GM12878 (cell line): ENCODE data around the gene HOXD1. TPM values are rescaled to one million over a fixed set of nuclear protein-coding genes. Genes with fewer than 3 reads are reported as not detected.

ENCODE experiments used
- ATAC-seq: fragments of 200-7000 bp; cut with Tn5 transposase; 3 replicates; pipeline ENCODE4 v1.9.1; 2020; ENCODE audit warnings: mild to moderate bottlenecking, moderate library complexity
- BruUV-seq: library from RNA; stranded (reverse); fragments of 400-500 nt; replicated peaks from 2 replicates; lab custom pipeline; 2021; lab: Mats Ljungman, UMichigan
- CTCF ChIA-PET: fragments of 300-600 bp; sonication (Branson Sonifier 250); formaldehyde crosslinking; extraction: SDS; loops from one replicate; lab custom pipeline; 2021; ENCODE audit warnings: inconsistent platforms; lab: Yijun Ruan, JAX
- POLR2A ChIA-PET: fragments of 350-600 bp; formaldehyde crosslinking; extraction: SDS; loops from one replicate; lab custom pipeline; 2021; ENCODE audit warnings: inconsistent platforms; lab: Charles Lee
- RAD21 ChIA-PET: fragments of 300-600 bp; sonication (Branson Sonifier 250); formaldehyde crosslinking; loops from one replicate; lab custom pipeline; 2023; ENCODE audit warnings: antibody characterized with exemption; ENCODE audit not compliant: unreplicated experiment; lab: Charles Lee
- SMC1A ChIA-PET: fragments of 300-600 bp; sonication (Branson Sonifier 250); formaldehyde crosslinking; loops from one replicate; lab custom pipeline; 2023; ENCODE audit not compliant: unreplicated experiment, uncharacterized antibody; lab: Charles Lee
- DNase-seq: peaks from one replicate; pipeline ENCODE4 v3.0.0-alpha.2; 2011; ENCODE audit warnings: low read depth, low spot score
- FAIRE-seq: peaks from 3 replicates; lab custom pipeline; 2011; peaks lifted over from hg19 to GRCh38; lab: Jason Lieb, UNC
- H2AFZ ChIP-seq: 2 replicates; pipeline ENCODE4 v1.6.0; 2011; ENCODE audit warnings: low read depth, low read length, control low read depth; ENCODE audit not compliant: control insufficient read depth
- H3K27ac ChIP-seq: 2 replicates; pipeline ENCODE4 v1.5.1; 2011; ENCODE audit warnings: control low read depth; ENCODE audit not compliant: control insufficient read depth, insufficient read depth
- H3K27me3 ChIP-seq, 2 experiments: replicated peaks in 1 of 2; 2 replicates each; pipeline versions ENCODE4 v1.6.0 to v1.6.1; 2011; ENCODE audit warnings: low read length in 1 of 2; ENCODE audit not compliant: control insufficient read depth in 2 of 2, insufficient read depth in 2 of 2
- H3K36me3 ChIP-seq, 2 experiments: 2 replicates each; pipeline ENCODE4 v1.5.1; 2011; ENCODE audit warnings: low read length in 1 of 2; ENCODE audit not compliant: control insufficient read depth in 2 of 2, insufficient read depth in 2 of 2
- H3K4me1 ChIP-seq: 2 replicates; pipeline ENCODE4 v1.6.1; 2011; ENCODE audit warnings: mild to moderate bottlenecking, low read length, moderate library complexity, mixed read lengths; ENCODE audit not compliant: control insufficient read depth, insufficient read depth
- H3K4me2 ChIP-seq: 2 replicates; pipeline ENCODE4 v1.6.0; 2011; ENCODE audit warnings: control low read depth; ENCODE audit not compliant: control insufficient read depth, insufficient read depth
- H3K4me3 ChIP-seq: fragments of 200-600 bp; sonication (generic); 2 replicates; pipeline ENCODE4 v1.5.1; 2016
- H3K79me2 ChIP-seq: 2 replicates; pipeline ENCODE4 v1.6.0; 2011; ENCODE audit warnings: low read length; ENCODE audit not compliant: control insufficient read depth, insufficient read depth
- H3K9ac ChIP-seq: 2 replicates; pipeline ENCODE4 v1.8.0; 2011; ENCODE audit warnings: low read length, control low read depth, mixed read lengths; ENCODE audit not compliant: control insufficient read depth, insufficient read depth
- H3K9me3 ChIP-seq: replicated peaks from 3 replicates; pipeline ENCODE4 v1.5.1; 2011; ENCODE audit warnings: mild to moderate bottlenecking, low read length; ENCODE audit not compliant: control insufficient read depth, insufficient read depth
- H4K20me1 ChIP-seq: 2 replicates; pipeline ENCODE4 v1.6.0; 2011; ENCODE audit not compliant: control insufficient read depth, insufficient read depth
- BMI1 ChIP-seq: fragments of 450-650 bp; IDR thresholded peaks from 2 replicates; pipeline ENCODE4 v1.6.1; 2016; ENCODE audit warnings: mild to moderate bottlenecking, moderate library complexity, borderline replicate concordance
- KDM1A ChIP-seq: fragments of 200-600 bp; sonication (generic); IDR thresholded peaks from 2 replicates; pipeline ENCODE4 v1.6.1; 2016; ENCODE audit warnings: borderline replicate concordance
- MEF2A ChIP-seq: IDR thresholded peaks from 2 replicates; pipeline ENCODE4 v1.6.1; 2011; ENCODE audit warnings: low read depth, mild to moderate bottlenecking, low read length, moderate library complexity; ENCODE audit not compliant: insufficient read depth
- NFYB ChIP-seq: IDR thresholded peaks from 2 replicates; pipeline ENCODE4 v1.6.1; 2011; ENCODE audit warnings: low read depth, mild to moderate bottlenecking, low read length, improper control_type of control experiment, moderate library complexity; ENCODE audit not compliant: insufficient read depth
- ZSCAN29 ChIP-seq: fragments of 450-650 bp; IDR thresholded peaks from 2 replicates; pipeline ENCODE4 v1.6.1; 2017; ENCODE audit warnings: mild to moderate bottlenecking, moderate library complexity
- WGBS: methylation state at CpG from one replicate; pipeline ENCODE4 v1.1.6; 2016; ENCODE audit warnings: low lambda C conversion rate; ENCODE audit not compliant: insufficient replicate concordance, insufficient coverage; ENCODE audit errors: missing lambda C conversion rate; 5-methylcytosine and 5-hydroxymethylcytosine counted together
- in situ Hi-C: fragments of 300-500 bp; cut with MboI; formaldehyde crosslinking; loops from 9 replicates; pipeline ENCODE4 v1.14.3; 2018; ENCODE audit warnings: mixed read lengths
- intact Hi-C: fragments of 100-400 bp; cut with micrococcal nuclease; formaldehyde crosslinking; loops from one replicate; pipeline ENCODE4 v1.14.2; 2022; ENCODE audit not compliant: unreplicated experiment
- polyA plus RNA-seq, 11 experiments: library from polyadenylated mRNA; depleted of rRNA in 4 of 11; unstranded in 6 of 11; stranded (reverse) in 5 of 11; fragments of >200 nt; fragmentation: Nextera tagmentation in 4 of 11; fragmentation: Illumina TruSeq in 1 of 11; extraction: Ambion mirVana in 4 of 11; extraction: Trizol in 1 of 11; gene quantifications; 1 replicate in 1 of 11; 2 replicates in 10 of 11; pipeline versions ENCODE4 v1.2.1 to v1.2.3, GENCODE V29; 2011 to 2016; ENCODE audit warnings: inconsistent platforms in 2 of 11, missing spikeins in 2 of 11, low read depth in 1 of 11
- total RNA-seq, 4 experiments: library from RNA; depleted of rRNA in 3 of 4; stranded (reverse); fragments of >200 nt in 3 of 4; fragmentation: Illumina TruSeq in 1 of 4; extraction: Trizol in 1 of 4; gene quantifications; 2 replicates each; pipeline versions ENCODE4 v1.2.1 to v1.2.3, GENCODE V29; 2013 to 2021
- TF ChIP-seq, protein P1 (sequence below): fragments of 450-650 bp; IDR thresholded peaks from 2 replicates; pipeline ENCODE4 v1.6.1; 2017; ENCODE audit warnings: borderline replicate concordance
- TF ChIP-seq, protein P2 (sequence below): IDR thresholded peaks from 2 replicates; pipeline ENCODE4 v1.6.1; 2011; ENCODE audit warnings: low read depth, mild to moderate bottlenecking, low read length, moderate library complexity, borderline replicate concordance; ENCODE audit errors: extremely low read depth
- TF ChIP-seq, protein P3 (sequence below): fragments of 450-650 bp; IDR thresholded peaks from 2 replicates; pipeline ENCODE4 v1.6.1; 2016; ENCODE audit warnings: mild to moderate bottlenecking

HOXD1 gene
- total and polyA plus RNA-seq, 10 of the 15 experiments (the other 5 are each of a cell fraction or from before 2014, with no cell fraction given): not detected

DNA sequence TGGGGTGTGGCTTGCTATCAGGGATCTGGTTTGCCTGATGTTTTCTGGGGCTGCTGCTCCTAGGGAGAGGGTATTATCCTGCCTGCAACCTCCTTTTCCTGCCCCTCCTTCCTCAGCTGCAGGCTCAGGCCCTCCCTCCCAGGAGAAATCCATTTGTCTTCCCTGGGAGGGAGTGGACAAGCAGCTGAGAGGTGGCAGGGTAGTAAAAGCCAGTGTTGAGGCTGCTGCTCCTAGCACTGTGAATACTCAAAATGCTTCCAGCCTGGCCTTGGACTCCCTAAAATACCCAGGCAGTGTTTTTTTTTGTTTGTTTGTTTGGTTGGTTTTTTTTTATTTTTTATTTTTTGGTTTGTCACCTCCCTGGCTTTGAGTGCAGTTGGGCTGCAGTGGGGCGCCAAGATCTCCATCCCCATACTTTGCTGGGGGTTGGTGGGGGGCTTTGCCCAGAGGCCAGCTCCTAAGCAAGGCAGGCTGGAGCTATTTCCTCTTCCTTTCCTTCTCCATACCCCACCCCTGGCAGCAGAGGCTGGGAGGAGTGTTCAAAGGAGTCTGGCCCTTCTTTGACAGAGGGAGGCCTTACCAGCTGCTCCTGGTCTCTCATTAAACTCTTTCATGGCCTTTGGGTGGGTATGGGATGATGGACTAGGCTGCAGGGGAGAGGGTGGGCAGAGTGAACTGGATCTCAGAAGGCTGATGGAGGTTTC, 17.7 kb upstream of the HOXD1 start:
- in situ Hi-C loops: no loop called here
- CTCF ChIA-PET: no interaction called here
- SMC1A ChIA-PET: no interaction called here
- H3K36me3 ChIP-seq: no peaks in the 10 kb centered on the region; a peak in 1 of 4 replicates
- TF ChIP-seq, protein P1, sequence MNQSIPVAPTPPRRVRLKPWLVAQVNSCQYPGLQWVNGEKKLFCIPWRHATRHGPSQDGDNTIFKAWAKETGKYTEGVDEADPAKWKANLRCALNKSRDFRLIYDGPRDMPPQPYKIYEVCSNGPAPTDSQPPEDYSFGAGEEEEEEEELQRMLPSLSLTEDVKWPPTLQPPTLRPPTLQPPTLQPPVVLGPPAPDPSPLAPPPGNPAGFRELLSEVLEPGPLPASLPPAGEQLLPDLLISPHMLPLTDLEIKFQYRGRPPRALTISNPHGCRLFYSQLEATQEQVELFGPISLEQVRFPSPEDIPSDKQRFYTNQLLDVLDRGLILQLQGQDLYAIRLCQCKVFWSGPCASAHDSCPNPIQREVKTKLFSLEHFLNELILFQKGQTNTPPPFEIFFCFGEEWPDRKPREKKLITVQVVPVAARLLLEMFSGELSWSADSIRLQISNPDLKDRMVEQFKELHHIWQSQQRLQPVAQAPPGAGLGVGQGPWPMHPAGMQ: no peak
- TF ChIP-seq, all 136 proteins: peak for 0
- Histone ChIP-seq H4K20me1 (no peaks in the 10 kb centered on the region), H3K4me1 (no peaks in the 10 kb centered on the region), H3K27me3 (peaks cover 1 to 26% of the 10 kb centered on the region in 2 experiments), H3K4me2 (no peak overlapping the region), H2AFZ (no peak overlapping the region), H3K9me3 (no peaks in the 10 kb centered on the region; the same call in 2 of the 3 replicates), H3K9ac (no peak overlapping the region), H3K4me3 (no peak overlapping the region), H3K79me2 (no peaks in the 10 kb centered on the region), H3K27ac (no peak overlapping the region)
- WGBS: 46% methylated on average over 1 of the region's 1 CpG
- ChIA-PET POLR2A (no interaction called here), RAD21 (no interaction called here)
- intact Hi-C loops: no loop called here
- ATAC-seq (no peak), FAIRE-seq (no peak), DNase-seq (no peak)
- no TSS peak for BruUV-seq

DNA sequence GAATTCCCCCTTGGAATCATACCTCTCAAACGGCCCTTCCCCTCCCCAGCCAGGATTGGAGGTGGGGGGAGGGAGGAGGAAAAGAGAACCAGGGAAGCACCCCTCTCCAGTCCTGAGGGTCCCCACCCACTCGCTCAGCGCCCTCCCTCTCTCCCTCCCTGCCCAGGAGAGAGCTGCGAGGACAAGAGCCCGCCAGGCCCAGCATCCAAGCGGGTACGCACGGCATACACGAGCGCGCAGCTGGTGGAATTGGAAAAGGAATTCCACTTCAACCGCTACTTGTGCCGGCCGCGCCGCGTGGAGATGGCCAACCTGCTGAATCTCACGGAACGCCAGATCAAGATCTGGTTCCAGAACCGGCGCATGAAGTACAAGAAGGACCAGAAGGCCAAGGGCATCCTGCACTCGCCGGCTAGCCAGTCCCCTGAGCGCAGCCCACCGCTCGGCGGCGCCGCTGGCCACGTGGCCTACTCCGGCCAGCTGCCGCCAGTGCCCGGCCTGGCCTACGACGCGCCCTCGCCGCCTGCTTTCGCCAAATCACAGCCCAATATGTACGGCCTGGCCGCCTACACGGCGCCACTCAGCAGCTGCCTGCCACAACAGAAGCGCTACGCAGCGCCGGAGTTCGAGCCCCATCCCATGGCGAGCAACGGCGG, 17.0 kb upstream of the HOXD1 start:
- Histone ChIP-seq H3K4me2 (no peak overlapping the region), H3K9ac (no peak overlapping the region), H3K27ac (no peak overlapping the region), H3K4me3 (no peak overlapping the region), H3K36me3 (no peaks in the 10 kb centered on the region; a peak in 1 of 4 replicates), H4K20me1 (no peaks in the 10 kb centered on the region), H3K9me3 (no peaks in the 10 kb centered on the region; the same call in 2 of the 3 replicates), H3K79me2 (no peaks in the 10 kb centered on the region), H3K27me3 (peaks cover 1 to 22% of the 10 kb centered on the region in 2 experiments), H3K4me1 (no peaks in the 10 kb centered on the region), H2AFZ (no peak overlapping the region)
- no TSS peak for BruUV-seq
- in situ Hi-C loops (no loop called here), intact Hi-C loops (no loop called here)
- ChIA-PET SMC1A (no interaction called here), CTCF (no interaction called here), RAD21 (no interaction called here), POLR2A (no interaction called here)
- WGBS: 70% methylated on average over 42 of the region's 51 CpGs
- ATAC-seq: no peak
- FAIRE-seq: no peak
- no peak for DNase-seq
- TF ChIP-seq ZSCAN29: no peak
- TF ChIP-seq, protein P2, sequence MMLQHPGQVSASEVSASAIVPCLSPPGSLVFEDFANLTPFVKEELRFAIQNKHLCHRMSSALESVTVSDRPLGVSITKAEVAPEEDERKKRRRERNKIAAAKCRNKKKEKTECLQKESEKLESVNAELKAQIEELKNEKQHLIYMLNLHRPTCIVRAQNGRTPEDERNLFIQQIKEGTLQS: no peak
- TF ChIP-seq KDM1A: no peak
- TF ChIP-seq, protein P3, sequence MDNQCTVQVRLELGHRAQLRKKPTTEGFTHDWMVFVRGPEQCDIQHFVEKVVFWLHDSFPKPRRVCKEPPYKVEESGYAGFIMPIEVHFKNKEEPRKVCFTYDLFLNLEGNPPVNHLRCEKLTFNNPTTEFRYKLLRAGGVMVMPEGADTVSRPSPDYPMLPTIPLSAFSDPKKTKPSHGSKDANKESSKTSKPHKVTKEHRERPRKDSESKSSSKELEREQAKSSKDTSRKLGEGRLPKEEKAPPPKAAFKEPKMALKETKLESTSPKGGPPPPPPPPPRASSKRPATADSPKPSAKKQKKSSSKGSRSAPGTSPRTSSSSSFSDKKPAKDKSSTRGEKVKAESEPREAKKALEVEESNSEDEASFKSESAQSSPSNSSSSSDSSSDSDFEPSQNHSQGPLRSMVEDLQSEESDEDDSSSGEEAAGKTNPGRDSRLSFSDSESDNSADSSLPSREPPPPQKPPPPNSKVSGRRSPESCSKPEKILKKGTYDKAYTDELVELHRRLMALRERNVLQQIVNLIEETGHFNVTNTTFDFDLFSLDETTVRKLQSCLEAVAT: no peak
- no peak for TF ChIP-seq BMI1
- no peak for TF ChIP-seq MEF2A
- no peak for TF ChIP-seq NFYB
